DMS 273 treated with DMSO at 0.1 percent for 48 hours (cell line): Measurements from ENCODE around the gene ERLIN1.
"Not testable (repeated sequence)": the region's sequence is repeated elsewhere in the genome, so short reads cannot be mapped to it uniquely, and the experiment has no call there.

ENCODE experiments used
- DNase-seq: peaks from one replicate; lab custom pipeline; 2025; lab: John Stamatoyannopoulos, UW

The ERLIN1 gene

DNA sequence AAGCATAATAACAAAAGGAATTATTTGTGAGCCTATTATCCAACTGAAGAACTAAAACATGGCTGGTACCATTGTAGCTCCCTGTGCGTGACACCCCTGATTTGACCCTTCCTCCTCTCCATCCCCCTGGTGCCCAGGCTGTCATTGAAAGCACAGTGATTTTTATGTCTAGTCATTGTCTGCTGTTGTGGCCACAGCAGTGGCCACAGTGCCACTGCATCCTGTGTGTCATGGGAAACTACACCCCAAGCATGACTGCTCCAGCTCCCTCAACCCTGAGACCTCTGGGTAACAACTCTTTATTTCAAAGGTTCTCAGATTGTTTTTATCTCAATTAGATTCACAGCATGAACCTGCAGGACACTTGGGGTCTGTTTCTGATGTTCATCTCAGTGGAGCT, 52.0 kb downstream of the ERLIN1 start:
- DNase-seq = no peak

DNA sequence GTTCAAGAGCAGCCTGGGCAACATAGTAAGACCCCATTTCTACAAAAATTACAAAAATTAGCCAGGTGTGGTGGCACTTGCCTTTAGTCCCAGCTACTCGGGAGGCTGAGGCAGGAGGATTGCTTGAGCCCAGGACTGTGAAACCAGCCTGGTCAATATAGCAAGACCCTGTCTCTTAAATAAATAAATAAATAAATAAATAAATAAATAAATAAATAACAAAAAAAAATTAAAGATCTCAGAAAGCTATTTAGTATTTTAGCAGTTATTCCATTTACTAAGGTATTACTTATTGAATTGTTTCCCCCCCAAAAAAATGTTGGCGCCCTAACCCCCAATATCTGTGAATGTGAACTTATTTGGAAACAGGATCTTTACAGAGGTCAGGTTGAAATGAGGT, 53.4 kb downstream of the ERLIN1 start:
- DNase-seq = no peak

DNA sequence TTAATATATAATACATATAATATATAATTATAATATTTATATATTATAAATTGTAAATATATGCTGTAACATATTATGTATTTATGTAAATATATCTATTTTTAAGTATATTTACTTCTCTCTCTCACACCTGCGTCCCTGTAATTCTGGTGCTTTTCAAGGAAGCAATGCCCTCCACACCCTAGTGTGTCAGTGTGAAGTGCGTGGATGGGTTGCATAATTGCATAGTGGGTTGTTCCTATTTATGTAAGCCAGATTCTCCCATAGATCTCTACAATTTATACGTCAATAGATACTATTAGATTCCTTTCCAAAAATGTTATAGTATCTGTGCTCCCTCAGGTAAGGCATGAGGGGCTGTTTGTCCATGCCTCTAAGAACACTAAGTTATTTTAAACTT, 54.3 kb downstream of the ERLIN1 start:
- DNase-seq = no peak

DNA sequence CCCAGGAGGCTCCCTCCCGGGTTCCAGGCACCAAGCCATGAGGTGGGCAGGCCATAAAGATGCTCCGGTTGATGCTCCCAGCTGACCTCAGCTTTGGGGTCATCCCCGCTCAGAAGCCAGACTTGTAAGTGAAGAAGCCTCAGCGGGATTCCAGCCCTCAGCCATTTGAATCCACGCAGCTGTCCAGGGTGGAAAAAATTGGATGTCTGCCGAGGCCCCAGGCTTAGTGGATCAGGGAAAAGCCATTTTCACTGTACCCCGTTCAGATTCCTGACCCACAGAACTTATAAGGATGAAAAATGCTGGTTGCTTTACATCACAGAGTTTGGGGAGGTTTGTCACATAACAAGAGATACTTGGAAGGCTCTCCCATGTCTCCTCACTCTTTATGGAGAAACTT, 55.0 kb downstream of the ERLIN1 start:
- DNase-seq = no peak

DNA sequence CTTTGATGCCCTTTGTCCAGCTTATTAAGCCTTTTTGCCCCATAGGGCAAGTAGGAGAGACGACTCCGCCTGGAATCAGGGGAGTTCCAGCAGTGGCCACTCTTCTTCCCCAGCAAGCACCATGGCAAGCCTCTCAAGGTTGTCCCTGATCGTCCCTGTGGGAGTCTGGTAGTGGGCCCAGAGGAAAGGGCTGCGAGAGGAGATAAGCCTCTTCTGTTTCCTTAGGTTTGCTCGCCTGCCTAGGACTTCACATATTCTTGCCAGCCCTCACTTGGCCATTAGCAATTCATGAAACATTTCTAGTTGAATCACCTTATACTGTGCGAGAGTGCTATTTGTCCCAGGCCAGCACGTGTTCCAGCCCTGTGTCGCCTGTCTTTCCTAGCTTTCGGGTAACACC, 56.4 kb downstream of the ERLIN1 start:
- no peak for DNase-seq

DNA sequence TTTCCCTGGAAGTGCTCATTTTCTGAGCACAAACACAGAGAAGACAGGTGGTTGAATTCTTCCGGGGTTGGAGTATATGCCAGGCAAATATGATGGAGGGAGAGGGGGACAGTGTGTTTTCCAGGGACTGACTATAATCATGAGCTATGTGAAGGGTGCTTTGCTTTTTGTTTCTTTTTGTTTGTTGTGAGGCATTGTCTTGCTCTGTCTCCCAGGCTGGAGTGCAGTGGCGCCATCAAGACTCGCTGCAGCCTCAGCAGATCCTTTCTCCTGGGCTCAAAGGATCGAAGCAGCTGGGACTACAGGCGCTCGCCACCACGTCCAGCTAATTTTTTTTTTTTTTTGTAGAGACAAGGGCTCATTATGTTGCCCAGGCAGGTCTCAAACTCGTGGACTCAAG, 56.9 kb downstream of the ERLIN1 start:
- DNase-seq = no peak

DNA sequence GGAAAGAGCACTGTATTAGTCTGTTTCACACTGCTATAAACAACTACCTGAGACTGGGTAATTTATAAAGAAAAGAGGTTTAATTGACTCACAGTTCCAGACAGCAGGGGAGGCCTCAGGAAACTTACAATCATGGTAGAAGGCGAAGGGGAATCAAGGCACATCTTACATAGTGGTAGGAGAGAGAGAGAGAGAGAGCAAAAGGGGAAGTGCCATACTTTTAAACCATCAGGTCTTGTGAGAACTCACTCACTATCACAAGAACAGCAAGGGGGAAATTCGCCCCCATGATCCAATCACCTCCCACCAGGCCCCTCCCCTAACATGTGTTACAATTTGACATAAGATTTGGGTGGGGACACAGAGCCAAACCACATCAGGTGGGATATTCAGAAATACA, 60.5 kb downstream of the ERLIN1 start:
- not testable (repeated sequence) for DNase-seq

DNA sequence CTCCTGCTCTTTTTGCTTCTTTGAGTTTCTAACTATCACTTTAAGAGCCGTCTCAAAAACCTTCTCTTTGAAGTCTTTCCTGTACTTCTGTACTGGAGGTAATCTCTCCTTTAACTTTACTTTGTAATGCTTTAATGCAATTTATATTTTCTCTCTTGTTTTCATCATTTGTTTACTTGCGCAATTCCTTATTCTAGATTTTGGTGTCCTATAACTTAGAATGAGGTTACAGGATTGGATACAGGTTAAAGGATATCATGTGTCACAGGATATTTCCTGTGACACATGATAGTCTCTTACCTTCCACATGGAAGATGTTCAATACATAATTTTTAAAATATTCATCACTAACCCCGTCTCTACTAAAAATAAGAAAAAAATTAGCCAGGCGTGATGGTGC, 61.7 kb downstream of the ERLIN1 start:
- no peak for DNase-seq

DNA sequence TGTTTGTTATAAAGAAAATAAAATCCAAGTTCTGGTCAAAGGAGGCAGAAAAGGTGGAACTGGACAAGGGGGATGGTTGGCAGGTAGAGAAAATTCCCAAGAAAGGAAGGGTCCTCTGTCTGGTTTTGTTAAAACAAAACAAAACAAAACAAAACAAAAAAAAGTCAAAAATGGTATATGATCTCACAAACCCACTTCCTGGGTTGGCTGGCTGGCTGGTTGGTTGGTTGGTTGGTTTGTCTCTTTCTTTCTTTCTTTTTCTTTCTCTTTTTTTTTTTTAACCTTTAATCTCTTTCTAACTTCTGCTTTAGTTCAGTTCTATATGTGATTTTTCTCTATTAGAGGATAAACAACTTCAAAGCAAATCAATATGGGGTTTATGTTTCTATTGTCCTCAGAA, 63.0 kb downstream of the ERLIN1 start:
- DNase-seq = no peak

DNA sequence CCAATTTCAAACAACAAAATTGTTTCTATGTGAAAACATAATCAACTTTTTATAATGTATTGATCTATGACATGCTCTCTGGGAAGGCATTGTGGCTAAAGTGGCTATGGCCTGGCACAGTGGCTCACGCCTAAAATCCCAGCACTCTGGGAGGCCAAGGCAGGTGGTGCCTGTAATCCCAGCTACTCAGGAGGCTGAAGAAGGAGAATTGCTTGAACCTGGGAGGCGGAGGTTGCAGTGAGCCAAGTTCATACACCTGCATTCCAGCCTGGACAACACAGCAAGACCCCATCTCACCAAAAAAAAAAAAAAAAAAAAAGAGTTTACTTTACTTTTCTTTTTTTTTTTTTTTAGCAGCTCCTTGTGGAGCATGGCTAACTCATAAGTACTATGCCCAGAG, 65.3 kb downstream of the ERLIN1 start:
- no peak for DNase-seq

DNA sequence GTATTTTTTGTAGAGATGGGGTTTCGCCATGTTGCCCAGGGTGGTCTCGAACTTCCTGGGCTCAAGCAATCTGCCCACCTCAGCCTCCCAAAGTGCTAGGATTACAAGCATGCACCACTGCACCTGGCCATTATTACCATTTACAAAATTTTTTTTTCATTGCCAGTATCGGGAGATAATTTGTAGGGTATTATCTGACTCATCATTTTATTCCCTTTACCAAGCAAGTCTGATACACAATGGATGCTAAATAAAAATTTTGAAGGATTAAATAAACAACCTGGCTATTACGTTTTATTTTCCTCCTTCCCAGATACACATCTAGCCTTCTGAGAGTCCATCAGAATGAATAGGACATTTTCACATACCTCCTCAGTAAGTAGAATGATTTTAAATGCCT, 66.1 kb downstream of the ERLIN1 start:
- DNase-seq = no peak

DNA sequence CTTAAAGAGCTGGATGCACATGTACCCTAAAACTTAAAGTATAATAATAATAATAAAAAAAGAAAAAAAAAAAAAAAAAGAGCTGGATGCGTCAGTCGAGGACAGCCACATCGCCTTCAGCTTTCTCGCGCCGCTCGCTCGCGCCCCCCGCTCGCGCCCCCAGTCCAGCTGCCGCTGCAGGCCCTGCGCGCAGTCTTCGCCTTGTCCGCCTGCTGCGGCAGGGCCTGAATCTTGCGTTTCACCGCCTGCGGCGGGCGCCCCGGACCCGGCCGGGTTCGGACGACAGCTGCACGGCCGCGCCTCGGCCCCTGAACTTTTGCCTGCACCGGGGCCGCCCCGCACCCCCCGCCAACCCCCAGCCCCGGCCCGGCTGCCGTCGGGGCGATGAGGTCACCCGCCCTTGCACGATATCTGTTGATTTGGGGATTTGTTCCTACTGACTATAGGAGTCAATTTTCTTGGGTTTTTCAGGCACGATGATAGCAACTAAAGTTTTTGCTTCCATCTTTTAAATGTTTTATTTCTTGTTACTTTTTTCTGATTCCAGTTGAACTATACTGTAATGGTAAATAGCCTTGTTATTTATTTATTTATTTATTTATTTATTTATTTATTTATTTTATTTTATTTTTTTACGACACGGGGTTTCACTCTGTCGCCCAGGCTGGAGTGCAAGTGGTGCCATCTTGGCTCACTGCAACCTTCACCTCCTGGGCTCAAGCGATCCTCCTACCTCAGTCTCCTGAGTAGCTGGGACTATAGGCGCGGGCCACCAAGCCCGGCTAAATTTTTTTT, 70.7 kb downstream of the ERLIN1 start:
- no peak for DNase-seq

DNA sequence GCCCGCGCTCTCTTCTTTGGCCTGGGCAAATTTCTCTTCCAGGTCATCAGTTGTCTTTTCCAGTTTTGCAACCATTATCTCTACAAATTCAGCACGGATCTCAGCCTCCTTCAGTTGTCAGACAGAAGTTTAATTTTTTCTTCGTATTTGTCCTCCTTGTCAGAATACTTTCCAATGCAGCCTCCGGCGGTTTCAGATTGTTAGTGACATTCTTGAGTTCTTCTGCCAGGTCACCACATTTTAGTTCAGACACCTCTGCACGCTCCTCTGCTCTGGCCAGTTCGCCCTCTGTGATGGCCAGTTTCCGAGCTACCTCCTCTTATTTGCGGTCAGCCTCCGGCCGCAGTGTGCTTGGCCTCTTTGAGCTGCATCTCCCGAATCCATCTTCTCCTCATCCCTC, 71.4 kb downstream of the ERLIN1 start:
- DNase-seq = no peak

DNA sequence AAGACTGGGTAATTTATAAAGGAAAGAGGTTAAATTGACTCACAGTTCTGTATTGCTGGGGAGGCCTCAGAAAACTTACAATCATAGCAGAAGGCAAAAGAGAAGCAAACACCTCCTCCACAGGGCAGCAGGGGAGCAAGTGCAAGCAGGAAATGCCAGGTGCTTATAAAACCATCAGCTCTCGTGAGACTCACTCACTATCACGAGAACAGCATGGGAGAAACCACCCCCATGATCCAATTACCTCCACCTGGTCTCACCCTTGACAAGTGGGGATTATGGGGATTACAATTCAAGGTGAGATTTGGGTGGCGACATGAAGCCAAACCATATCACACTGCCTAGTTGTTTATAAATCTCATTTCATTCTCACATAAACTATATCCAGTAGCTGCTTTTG, 76.2 kb downstream of the ERLIN1 start:
- DNase-seq = no peak

DNA sequence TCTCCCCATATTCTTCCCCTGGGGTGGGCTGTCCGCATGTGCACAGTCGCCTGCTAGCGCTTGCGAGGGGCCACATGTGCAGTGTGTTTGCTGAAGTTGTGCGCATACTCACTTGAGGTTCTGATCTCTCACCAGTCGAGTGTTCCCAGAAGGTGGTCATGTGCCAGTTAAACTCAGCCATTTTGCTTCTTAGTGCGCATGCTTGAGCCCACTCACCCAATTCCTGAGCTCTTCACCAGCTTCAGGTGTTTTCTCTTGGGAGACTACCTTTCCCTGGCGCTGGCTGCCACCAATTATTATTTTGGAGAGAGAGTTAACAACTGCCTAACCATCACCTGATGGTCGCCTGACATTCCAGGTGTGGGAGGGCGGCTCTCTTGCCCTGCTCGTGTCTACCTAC, 79.0 kb downstream of the ERLIN1 start:
- no peak for DNase-seq

DNA sequence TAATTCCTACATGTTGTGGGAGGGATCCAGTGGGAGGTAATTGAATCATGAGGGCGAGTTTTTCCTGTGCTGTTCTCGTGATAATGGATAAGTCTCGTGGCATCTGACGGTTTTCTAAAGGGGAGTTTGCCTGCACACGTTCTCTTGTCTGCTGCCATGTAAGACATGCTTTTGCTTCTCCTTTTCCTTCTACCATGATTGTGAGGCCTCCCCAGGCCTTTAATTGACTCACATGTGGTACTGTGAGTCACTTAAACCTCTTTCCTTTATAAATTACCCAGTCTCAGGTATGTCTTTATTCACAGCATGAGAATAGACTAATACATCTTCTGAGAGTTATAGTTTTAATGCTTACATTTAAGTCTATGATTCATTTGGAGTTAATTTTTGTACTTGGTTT, 81.5 kb downstream of the ERLIN1 start:
- DNase-seq = no peak

DNA sequence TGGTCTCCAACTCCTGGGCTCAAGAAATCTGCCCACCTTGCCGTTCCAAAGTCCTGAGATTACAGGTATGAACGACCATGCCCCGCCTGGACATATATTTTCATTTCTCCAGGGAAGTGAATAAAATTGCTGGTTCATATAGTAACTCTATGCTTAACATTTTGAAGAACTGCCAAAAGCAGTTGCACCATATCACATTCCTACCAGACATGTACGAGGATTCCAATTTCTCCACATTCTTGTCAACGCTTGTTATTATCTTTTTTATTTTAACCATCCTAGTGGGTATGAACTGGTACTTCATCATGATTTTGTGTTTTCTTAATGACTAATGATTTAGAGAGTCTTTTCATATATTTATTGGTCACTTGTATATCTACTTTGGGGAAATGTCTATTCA, 82.2 kb downstream of the ERLIN1 start:
- DNase-seq = no peak

DNA sequence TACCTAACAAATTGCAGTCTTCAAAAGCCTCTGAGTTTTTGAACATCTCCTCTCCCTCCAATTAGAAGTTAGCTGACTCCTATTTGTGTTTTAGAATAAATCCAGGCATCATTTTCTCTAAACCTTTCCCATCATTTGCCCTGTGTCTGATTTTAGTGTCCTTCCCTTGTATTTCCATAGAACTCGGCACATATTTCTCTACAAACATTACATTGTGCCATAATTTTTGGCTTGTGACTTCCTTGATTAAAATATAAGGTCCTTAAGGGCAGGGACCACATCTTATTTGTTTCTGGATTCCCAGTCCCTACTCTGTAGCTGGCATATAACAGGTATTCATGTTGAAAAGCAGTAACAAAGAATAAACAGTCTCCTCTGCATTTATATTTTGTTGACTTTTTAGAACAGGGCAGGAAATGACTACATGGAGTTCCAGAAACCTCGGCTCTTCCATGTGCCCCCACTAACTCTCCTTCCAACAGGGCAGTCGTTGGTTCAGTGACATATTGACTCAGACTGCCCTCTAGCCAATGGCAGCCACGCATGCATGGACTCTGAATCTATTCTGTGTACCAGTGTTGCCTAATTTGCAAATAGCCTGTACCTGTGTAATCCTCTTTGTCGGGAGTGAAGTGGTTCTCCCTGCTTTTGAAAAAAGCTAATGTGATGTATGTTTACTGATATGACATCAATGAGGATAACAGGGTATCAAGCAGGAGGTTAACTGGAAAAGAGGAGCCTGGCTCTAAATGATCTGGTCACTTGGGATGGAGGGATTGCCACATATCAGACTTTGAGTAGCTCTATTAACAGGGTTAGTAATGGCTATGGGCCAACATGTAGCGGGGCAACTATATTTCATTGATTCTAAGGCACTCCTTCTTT, 84.4 kb downstream of the ERLIN1 start:
- no peak for DNase-seq

DNA sequence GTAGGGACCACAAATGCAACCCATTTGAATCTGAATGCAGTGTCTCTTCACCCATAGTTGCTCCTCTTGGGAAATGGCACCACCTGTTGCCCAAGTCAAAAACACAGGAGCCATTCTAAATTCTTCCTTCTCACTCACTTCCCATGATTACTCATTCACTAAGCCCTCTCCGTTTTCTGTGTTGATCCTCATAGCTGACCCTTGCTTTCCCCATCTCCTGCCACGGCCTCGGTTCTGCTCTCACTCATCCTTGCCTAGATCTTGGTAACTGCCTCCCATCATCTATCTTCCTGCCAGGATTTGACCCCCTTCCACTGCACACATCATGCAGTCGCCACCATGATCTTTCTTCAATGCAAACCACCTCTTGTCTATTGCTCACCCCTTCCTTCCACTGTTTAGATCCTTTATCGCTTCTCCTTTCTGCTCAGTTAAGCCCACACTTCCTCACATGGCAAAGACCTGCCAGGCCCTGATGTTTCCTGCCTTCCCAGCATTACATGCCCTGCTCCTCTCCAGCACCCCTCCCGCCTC, 85.1 kb downstream of the ERLIN1 start:
- DNase-seq = no peak
